GM21825 (cell line): ENCODE results near the gene PRKCH.
A peak's percentile ranks its signal among the peaks of the same experiment; 100 is the strongest.
"Not testable (repeated sequence)": the region's sequence is repeated elsewhere in the genome, so short reads cannot be mapped to it uniquely, and the experiment has no call there.

Experiments used
- ATAC-seq: cut with Tn5 transposase; IDR thresholded peaks from one replicate; pipeline ENCODE4 v1.9.1; 2021; ENCODE audit warnings: mild to moderate bottlenecking, moderate library complexity; ENCODE audit not compliant: unreplicated experiment

PRKCH gene

GRCh38 chr14:61304688-61305087 is 16.7 kb upstream of the PRKCH start:
- ATAC-seq: no peak

GRCh38 chr14:61308198-61308597 is 13.2 kb upstream of the PRKCH start:
- no peak for ATAC-seq

GRCh38 chr14:61308701-61309100 is 12.7 kb upstream of the PRKCH start:
- not testable (repeated sequence) for ATAC-seq

- ATAC-seq: no peak
Measured at GRCh38 chr14:61315313-61315712, 6.1 kb upstream of the PRKCH start.

- ATAC-seq: no peak
Measured at GRCh38 chr14:61319086-61319485, 2.3 kb upstream of the PRKCH start.

- ATAC-seq: no peak
Measured at GRCh38 chr14:61319706-61320105, 1.7 kb upstream of the PRKCH start.

GRCh38 chr14:61320170-61320569 is 1.2 kb upstream of the PRKCH start:
- ATAC-seq: not testable (repeated sequence)

- ATAC-seq: no peak
Measured at GRCh38 chr14:61320806-61321384, 484 bp upstream of the PRKCH start.

- no peak for ATAC-seq
Measured at GRCh38 chr14:61322011-61322798, 826 bp downstream of the PRKCH start.

GRCh38 chr14:61322799-61323290 is 1.5 kb downstream of the PRKCH start:
- no peak for ATAC-seq

GRCh38 chr14:61323970-61324369 is 2.6 kb downstream of the PRKCH start:
- ATAC-seq: no peak

GRCh38 chr14:61325166-61325565 is 3.8 kb downstream of the PRKCH start:
- no peak for ATAC-seq

- no peak for ATAC-seq
Measured at GRCh38 chr14:61326146-61326545, 4.8 kb downstream of the PRKCH start.

- no peak for ATAC-seq
Measured at GRCh38 chr14:61326847-61327246, 5.5 kb downstream of the PRKCH start.

- no peak for ATAC-seq
Measured at GRCh38 chr14:61328626-61329262, 7.4 kb downstream of the PRKCH start.

GRCh38 chr14:61329478-61330051 is 8.2 kb downstream of the PRKCH start:
- ATAC-seq: peak; percentile 58

GRCh38 chr14:61330511-61330910 is 9.1 kb downstream of the PRKCH start:
- peak; percentile 52 for ATAC-seq

GRCh38 chr14:61331992-61332657 is 10.7 kb downstream of the PRKCH start:
- ATAC-seq: no peak

- no peak for ATAC-seq
Measured at GRCh38 chr14:61332658-61333029, 11.3 kb downstream of the PRKCH start.

GRCh38 chr14:61333087-61333486 is 11.7 kb downstream of the PRKCH start:
- ATAC-seq: no peak

GRCh38 chr14:61334197-61334701 is 12.9 kb downstream of the PRKCH start:
- no peak for ATAC-seq
